Measurements from ENCODE around the gene C17orf107. TPM values are rescaled to one million over a fixed set of nuclear protein-coding genes. Genes with fewer than 3 reads are reported as not detected.

C17orf107 gene
- total and polyA plus RNA-seq, 9 of the 15 experiments (the other 6 are each of a cell fraction or from before 2014, with no cell fraction given): 0.05 to 0.29 (median 0.07) TPM; not detected in 4

GRCh38 chr17:4949321-4950074 is 50.2 kb downstream of the C17orf107 start (continued):
- TF ChIP-seq MGA (IDR thresholded peaks at IDR 0.05) (peak; percentile 90), U2AF1 (optimal IDR thresholded peaks at IDR 0.05; ENCODE audit: low read depth, low read length) (peak; percentile 22), ZNF589 (CRISPR knock-in tag; IDR thresholded peaks at IDR 0.05; ENCODE audit: low read depth) (peak; percentile 70; the same call in 1 of the 2 replicates), JUN (IDR thresholded peaks at IDR 0.05; ENCODE audit: borderline replicate concordance, low read depth, low read length) (peak; percentile 22; the same call in 1 of the 2 replicates), JUN (CRISPR knock-in tag; IDR thresholded peaks at IDR 0.05; ENCODE audit: borderline replicate concordance) (no peak), RBFOX2 (IDR thresholded peaks at IDR 0.05; ENCODE audit: low read depth, low read length) (peak; percentile 75), ZBTB7A (IDR thresholded peaks at IDR 0.05; ENCODE audit: borderline replicate concordance, control insufficient read depth, low read depth, low read length) (peak; percentile 76; the same call in 1 of the 2 replicates), CCNT2 (IDR thresholded peaks at IDR 0.05; ENCODE audit: borderline replicate concordance, extremely low read depth, insufficient read length, low read depth, low read length) (peak; percentile 60)
- TF ChIP-seq, protein P1, sequence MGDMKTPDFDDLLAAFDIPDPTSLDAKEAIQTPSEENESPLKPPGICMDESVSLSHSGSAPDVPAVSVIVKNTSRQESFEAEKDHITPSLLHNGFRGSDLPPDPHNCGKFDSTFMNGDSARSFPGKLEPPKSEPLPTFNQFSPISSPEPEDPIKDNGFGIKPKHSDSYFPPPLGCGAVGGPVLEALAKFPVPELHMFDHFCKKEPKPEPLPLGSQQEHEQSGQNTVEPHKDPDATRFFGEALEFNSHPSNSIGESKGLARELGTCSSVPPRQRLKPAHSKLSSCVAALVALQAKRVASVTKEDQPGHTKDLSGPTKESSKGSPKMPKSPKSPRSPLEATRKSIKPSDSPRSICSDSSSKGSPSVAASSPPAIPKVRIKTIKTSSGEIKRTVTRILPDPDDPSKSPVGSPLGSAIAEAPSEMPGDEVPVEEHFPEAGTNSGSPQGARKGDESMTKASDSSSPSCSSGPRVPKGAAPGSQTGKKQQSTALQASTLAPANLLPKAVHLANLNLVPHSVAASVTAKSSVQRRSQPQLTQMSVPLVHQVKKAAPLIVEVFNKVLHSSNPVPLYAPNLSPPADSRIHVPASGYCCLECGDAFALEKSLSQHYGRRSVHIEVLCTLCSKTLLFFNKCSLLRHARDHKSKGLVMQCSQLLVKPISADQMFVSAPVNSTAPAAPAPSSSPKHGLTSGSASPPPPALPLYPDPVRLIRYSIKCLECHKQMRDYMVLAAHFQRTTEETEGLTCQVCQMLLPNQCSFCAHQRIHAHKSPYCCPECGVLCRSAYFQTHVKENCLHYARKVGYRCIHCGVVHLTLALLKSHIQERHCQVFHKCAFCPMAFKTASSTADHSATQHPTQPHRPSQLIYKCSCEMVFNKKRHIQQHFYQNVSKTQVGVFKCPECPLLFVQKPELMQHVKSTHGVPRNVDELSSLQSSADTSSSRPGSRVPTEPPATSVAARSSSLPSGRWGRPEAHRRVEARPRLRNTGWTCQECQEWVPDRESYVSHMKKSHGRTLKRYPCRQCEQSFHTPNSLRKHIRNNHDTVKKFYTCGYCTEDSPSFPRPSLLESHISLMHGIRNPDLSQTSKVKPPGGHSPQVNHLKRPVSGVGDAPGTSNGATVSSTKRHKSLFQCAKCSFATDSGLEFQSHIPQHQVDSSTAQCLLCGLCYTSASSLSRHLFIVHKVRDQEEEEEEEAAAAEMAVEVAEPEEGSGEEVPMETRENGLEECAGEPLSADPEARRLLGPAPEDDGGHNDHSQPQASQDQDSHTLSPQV (IDR thresholded peaks at IDR 0.05): peak; percentile 43
